Activated CD8-positive, alpha-beta T cell treated with anti-CD3 and anti-CD28 coated beads for 36 hours (primary cell): ENCODE results near the gene PCA3. TPM values are rescaled to one million over a fixed set of nuclear protein-coding genes. Genes with fewer than 3 reads are reported as not detected.

Source experiments
- ATAC-seq: fragments of 200-7000 bp; cut with Tn5 transposase; one replicate; pipeline ENCODE4 v1.10.0; 2021; ENCODE audit warnings: mild to moderate bottlenecking, moderate library complexity
- CTCF ChIA-PET: fragments of 350-600 bp; sonication (Branson Sonifier 250); formaldehyde crosslinking; loops from one replicate; lab custom pipeline; 2021; ENCODE audit warnings: antibody characterized with exemption; lab: Charles Lee
- POLR2A ChIA-PET: fragments of 350-600 bp; sonication (Branson Sonifier 250); formaldehyde crosslinking; loops from one replicate; lab custom pipeline; 2021; ENCODE audit warnings: antibody characterized with exemption; lab: Charles Lee
- DNase-seq: peaks from one replicate; pipeline ENCODE4 v3.0.0-alpha.2; 2020
- H3K27ac Mint-ChIP-seq: one replicate; pipeline ENCODE4 v1.8.0; 2021; ENCODE audit warnings: mild to moderate bottlenecking, mixed read lengths
- H3K27me3 Mint-ChIP-seq: one replicate; pipeline ENCODE4 v1.8.0; 2021; ENCODE audit warnings: mixed read lengths
- H3K36me3 Mint-ChIP-seq: one replicate; pipeline ENCODE4 v1.8.0; 2021; ENCODE audit warnings: low read depth, mixed read lengths
- H3K4me1 Mint-ChIP-seq: one replicate; pipeline ENCODE4 v1.8.0; 2021; ENCODE audit warnings: low read depth, mixed read lengths
- H3K4me3 Mint-ChIP-seq: one replicate; pipeline ENCODE4 v1.8.0; 2021; ENCODE audit warnings: mild to moderate bottlenecking, moderate library complexity, mixed read lengths
- H3K9me3 Mint-ChIP-seq: one replicate; pipeline ENCODE4 v1.8.0; 2021; ENCODE audit warnings: mixed read lengths
- CTCF ChIP-seq: fragments of 200-600 bp; IDR thresholded peaks from one replicate; pipeline ENCODE4 v1.8.0; 2022; ENCODE audit warnings: antibody characterized with exemption, mild to moderate bottlenecking
- intact Hi-C: fragments of 100-400 bp; cut with micrococcal nuclease; formaldehyde crosslinking; loops from one replicate; pipeline ENCODE4 v1.10.0; 2022
- total RNA-seq, 2 experiments: library from RNA; stranded (reverse); gene quantifications; one replicate each; pipeline ENCODE4 v1.2.3, GENCODE V29; 2021

Gene PCA3
- total RNA-seq, 2 experiments from 2014 or later, result not detected

GRCh38 chr9:76828447-76828846, 64.2 kb downstream of the PCA3 start:
- TF ChIP-seq CTCF, result no peak
- CTCF ChIA-PET, result no interaction called here

GRCh38 chr9:76835571-76836283, 71.5 kb downstream of the PCA3 start:
- TF ChIP-seq CTCF, result no peak
- no peak for DNase-seq
- ChIA-PET CTCF (no interaction called here), POLR2A (no interaction called here)
- Mint-ChIP-seq H3K36me3 (no peaks in the 10 kb centered on the region), H3K9me3 (no peaks in the 10 kb centered on the region), H3K27ac (no peak overlapping the region), H3K4me3 (no peak overlapping the region), H3K27me3 (peaks cover 4% of the 10 kb centered on the region), H3K4me1 (no peaks in the 10 kb centered on the region)
- intact Hi-C loops, result no loop called here
- ATAC-seq, result no peak

More at GRCh38 chr9:76828447-76828846, 64.2 kb downstream of the PCA3 start:
- POLR2A ChIA-PET, result no interaction called here
- intact Hi-C loops, result no loop called here
- DNase-seq (no peak), ATAC-seq (no peak)
- Mint-ChIP-seq H3K27ac (no peak overlapping the region), H3K27me3 (peaks cover 10% of the 10 kb centered on the region), H3K36me3 (no peaks in the 10 kb centered on the region), H3K9me3 (no peaks in the 10 kb centered on the region), H3K4me3 (no peak overlapping the region), H3K4me1 (no peaks in the 10 kb centered on the region)

Other genes with a start within 250 kb of the PCA3 start
- under 1 TPM; 0.38 to 0.72 TPM for gene PRUNE2, start 141.7 kb downstream of the PCA3 start, total RNA-seq